OCI-LY7 (cell line): ENCODE results near the gene BTG4. TPM values are rescaled to one million over a fixed set of nuclear protein-coding genes. Genes with fewer than 3 reads are reported as not detected.

ENCODE experiments used
- BruUV-seq: library from RNA; stranded (reverse); fragments of 400-500 nt; replicated peaks from 2 replicates; lab custom pipeline; 2021; lab: Mats Ljungman, UMichigan
- CTCF ChIA-PET: fragments of 300-600 bp; sonication (Branson Sonifier 250); formaldehyde crosslinking; loops from one replicate; lab custom pipeline; 2022; ENCODE audit warnings: antibody characterized with exemption; ENCODE audit not compliant: unreplicated experiment; lab: Charles Lee
- POLR2A ChIA-PET: fragments of 300-600 bp; sonication (Branson Sonifier 250); formaldehyde crosslinking; loops from one replicate; lab custom pipeline; 2022; ENCODE audit warnings: antibody characterized with exemption; lab: Charles Lee
- DNase-seq: peaks from one replicate; pipeline ENCODE4 v3.0.0-alpha.2; 2015; ENCODE audit warnings: low spot score
- H2AFZ ChIP-seq: fragments of 200-600 bp; sonication (generic), shearing (Covaris generic); 2 replicates; pipeline ENCODE4 v1.6.1; 2014; ENCODE audit warnings: mild to moderate bottlenecking, antibody characterized with exemption, low read length, moderate library complexity
- H3K27ac ChIP-seq: fragments of 200-600 bp; sonication (generic); 2 replicates; pipeline ENCODE4 v1.5.1; 2014; ENCODE audit warnings: mixed run types, low read depth, mild to moderate bottlenecking, moderate library complexity, low read length, inconsistent platforms; ENCODE audit not compliant: poor library complexity, severe bottlenecking
- H3K36me3 ChIP-seq: fragments of 200-600 bp; sonication (generic); 2 replicates; pipeline ENCODE4 v1.6.1; 2014; ENCODE audit warnings: mild to moderate bottlenecking, antibody characterized with exemption, low read length, moderate library complexity, mixed read lengths; ENCODE audit not compliant: insufficient read depth
- H3K4me1 ChIP-seq: fragments of 200-600 bp; sonication (generic); 2 replicates; pipeline ENCODE4 v1.5.1; 2014; ENCODE audit warnings: mild to moderate bottlenecking, low read length; ENCODE audit not compliant: insufficient read depth, poor library complexity, severe bottlenecking
- H3K4me2 ChIP-seq: fragments of 200-600 bp; sonication (generic); 2 replicates; pipeline ENCODE4 v1.6.1; 2014; ENCODE audit warnings: mild to moderate bottlenecking, low read length
- H3K4me3 ChIP-seq: fragments of 200-600 bp; sonication (generic); 2 replicates; pipeline ENCODE4 v1.5.1; 2014; ENCODE audit warnings: mild to moderate bottlenecking, low read depth, low read length; ENCODE audit not compliant: poor library complexity, severe bottlenecking
- H3K79me2 ChIP-seq: fragments of 200-600 bp; sonication (generic); 2 replicates; pipeline ENCODE4 v1.6.1; 2016; ENCODE audit warnings: low read depth, mild to moderate bottlenecking, low read length, moderate library complexity, mixed read lengths; ENCODE audit not compliant: insufficient read depth
- H3K9me2 ChIP-seq: fragments of 200-600 bp; sonication (generic); 2 replicates; pipeline ENCODE4 v1.6.1; 2016; ENCODE audit warnings: mild to moderate bottlenecking, low read length, mixed read lengths; ENCODE audit not compliant: insufficient read depth
- H3K9me3 ChIP-seq: fragments of 200-600 bp; sonication (generic); 2 replicates; pipeline ENCODE4 v1.6.1; 2014; ENCODE audit warnings: mild to moderate bottlenecking, mixed run types, low read length, mixed read lengths
- H4K20me1 ChIP-seq: fragments of 200-600 bp; sonication (generic); 2 replicates; pipeline ENCODE4 v1.6.1; 2014; ENCODE audit warnings: mild to moderate bottlenecking, antibody characterized with exemption, low read length, moderate library complexity, mixed read lengths; ENCODE audit not compliant: insufficient read depth
- EZH2phosphoT487 ChIP-seq: fragments of 200-600 bp; sonication (generic); IDR thresholded peaks from 2 replicates; pipeline ENCODE4 v1.6.1; 2018; ENCODE audit warnings: low read depth, borderline replicate concordance, mild to moderate bottlenecking, mixed run types, antibody characterized with exemption, low read length, moderate library complexity, mixed read lengths
- intact Hi-C: fragments of 100-400 bp; cut with micrococcal nuclease; formaldehyde crosslinking; loops from one replicate; pipeline ENCODE4 v1.10.0; 2022; ENCODE audit not compliant: unreplicated experiment
- total RNA-seq, 2 experiments: library from RNA; depleted of rRNA in 1 of 2; stranded (reverse); fragments of >200 nt in 1 of 2; shearing (Covaris generic) in 1 of 2; gene quantifications; 2 replicates each; pipeline ENCODE4 v1.2.3, GENCODE V29; 2014 to 2022
- TF ChIP-seq, protein P1 (sequence below): fragments of 200-600 bp; sonication (generic); conservative IDR thresholded peaks from 2 replicates; pipeline ENCODE4 v1.5.1; 2014; ENCODE audit warnings: mild to moderate bottlenecking, antibody characterized with exemption, low read length, moderate library complexity, mixed read lengths

BTG4 gene
- total RNA-seq, 2 experiments from 2014 or later: not detected

DNA sequence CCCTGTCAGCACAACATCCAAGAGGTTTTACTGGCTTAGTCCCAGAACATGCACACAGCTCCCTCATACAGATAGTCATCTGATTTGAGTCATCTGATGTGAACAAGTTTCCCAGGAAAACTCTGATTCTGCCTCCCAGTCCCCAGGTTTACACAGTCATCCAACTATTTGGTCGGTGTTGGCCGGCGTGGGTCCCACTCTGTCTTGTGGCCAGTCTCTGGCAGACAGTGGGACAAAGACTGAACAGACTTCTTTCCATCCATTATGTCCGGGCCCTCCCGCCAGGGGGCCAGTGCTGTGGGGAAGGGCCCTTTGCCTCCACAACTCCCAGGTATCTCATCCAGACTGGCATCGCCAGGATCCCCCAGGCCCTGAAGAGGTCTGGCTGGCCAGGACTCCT is 60.0 kb downstream of the BTG4 start:
- Histone ChIP-seq H3K27ac (no peak overlapping the region), H3K4me1 (peaks cover 17% of the 10 kb centered on the region), H3K4me3 (no peak overlapping the region), H3K79me2 (no peaks in the 10 kb centered on the region), H4K20me1 (no peaks in the 10 kb centered on the region), H3K9me3 (no peaks in the 10 kb centered on the region), H3K36me3 (no peaks in the 10 kb centered on the region), H3K4me2 (no peak overlapping the region), H2AFZ (no peak overlapping the region), H3K9me2 (no peaks in the 10 kb centered on the region)
- intact Hi-C loops: loop anchor here (10.0 kb wide), 1 partner anchor 103 kb away; no protein-coding TSS in a partner anchor
- POLR2A ChIA-PET: no interaction called here
- TF ChIP-seq, protein P1, sequence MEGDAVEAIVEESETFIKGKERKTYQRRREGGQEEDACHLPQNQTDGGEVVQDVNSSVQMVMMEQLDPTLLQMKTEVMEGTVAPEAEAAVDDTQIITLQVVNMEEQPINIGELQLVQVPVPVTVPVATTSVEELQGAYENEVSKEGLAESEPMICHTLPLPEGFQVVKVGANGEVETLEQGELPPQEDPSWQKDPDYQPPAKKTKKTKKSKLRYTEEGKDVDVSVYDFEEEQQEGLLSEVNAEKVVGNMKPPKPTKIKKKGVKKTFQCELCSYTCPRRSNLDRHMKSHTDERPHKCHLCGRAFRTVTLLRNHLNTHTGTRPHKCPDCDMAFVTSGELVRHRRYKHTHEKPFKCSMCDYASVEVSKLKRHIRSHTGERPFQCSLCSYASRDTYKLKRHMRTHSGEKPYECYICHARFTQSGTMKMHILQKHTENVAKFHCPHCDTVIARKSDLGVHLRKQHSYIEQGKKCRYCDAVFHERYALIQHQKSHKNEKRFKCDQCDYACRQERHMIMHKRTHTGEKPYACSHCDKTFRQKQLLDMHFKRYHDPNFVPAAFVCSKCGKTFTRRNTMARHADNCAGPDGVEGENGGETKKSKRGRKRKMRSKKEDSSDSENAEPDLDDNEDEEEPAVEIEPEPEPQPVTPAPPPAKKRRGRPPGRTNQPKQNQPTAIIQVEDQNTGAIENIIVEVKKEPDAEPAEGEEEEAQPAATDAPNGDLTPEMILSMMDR: no peak
- no peak for TF ChIP-seq EZH2phosphoT487
- CTCF ChIA-PET: no interaction called here
- no peak for DNase-seq
- BruUV-seq: no TSS peak

DNA sequence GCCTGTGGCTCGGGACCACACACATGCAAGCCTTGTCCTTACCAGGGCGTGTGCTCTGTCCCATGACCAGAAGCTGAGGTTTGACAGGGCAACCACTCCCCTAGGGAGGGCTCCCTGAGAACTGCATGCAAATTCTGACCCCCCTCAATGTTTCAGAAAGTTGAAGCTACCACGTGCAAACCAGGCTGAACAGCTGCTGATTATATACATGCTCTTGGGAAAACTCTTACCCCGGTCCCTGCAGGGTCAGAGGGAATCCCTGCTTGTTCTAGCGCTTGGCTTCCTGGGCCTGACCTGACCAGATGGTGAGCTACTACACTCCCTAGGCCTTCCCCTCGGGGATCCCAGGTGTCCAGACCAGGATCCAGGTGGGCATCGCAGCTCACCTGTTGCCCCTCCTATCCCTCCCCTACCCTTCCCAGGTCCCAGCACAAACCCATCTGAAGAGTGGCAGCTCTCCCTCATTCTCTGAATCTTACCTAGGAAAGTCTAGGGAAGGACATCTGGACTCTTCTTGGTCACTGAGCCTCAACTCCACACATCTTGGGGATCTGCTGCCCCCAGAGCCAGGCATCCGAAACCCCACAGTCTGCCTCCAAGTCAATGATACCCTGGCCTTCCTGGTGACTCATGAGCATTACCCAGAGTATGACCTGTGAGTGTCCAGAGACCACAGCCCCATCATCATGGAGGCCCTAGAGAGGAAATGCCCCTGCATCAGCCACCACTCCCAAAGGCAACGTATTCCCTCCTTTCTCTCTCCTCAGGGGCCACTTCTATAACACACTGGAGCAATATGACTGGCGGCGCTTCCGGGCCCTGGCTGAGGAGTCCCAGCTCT is 61.5 kb downstream of the BTG4 start:
- Histone ChIP-seq H2AFZ (0 out of 2 replicates have a peak overlapping the region, but pooled peaks have one; percentile 37), H3K9me2 (no peaks in the 10 kb centered on the region), H3K9me3 (no peaks in the 10 kb centered on the region), H3K4me1 (peaks cover 32% of the 10 kb centered on the region), H3K36me3 (no peaks in the 10 kb centered on the region), H3K27ac (no peak overlapping the region), H3K79me2 (no peaks in the 10 kb centered on the region), H3K4me3 (no peak overlapping the region), H4K20me1 (no peaks in the 10 kb centered on the region), H3K4me2 (peak overlapping the region; percentile 42)
- no peak for TF ChIP-seq EZH2phosphoT487
- TF ChIP-seq, protein P1: no peak
- intact Hi-C loops: loop anchor here (10.0 kb wide), 1 partner anchor 104 kb away; no protein-coding TSS in a partner anchor
- POLR2A ChIA-PET: interaction anchor here (0.6 to 1.8 kb wide), 6 partner anchors 12 to 785 kb away, joined by 3 to 5 read pairs (median 4); no protein-coding TSS in a partner anchor
- DNase-seq: peak; percentile 67
- CTCF ChIA-PET: no interaction called here
- BruUV-seq: no TSS peak
